DOHH2 (cell line): ENCODE measurements around the gene SLC49A3.

ENCODE experiments used
- H3F3A ChIP-seq: fragments of 200-600 bp; sonication (generic), shearing (Covaris generic); 2 replicates; pipeline ENCODE4 v1.6.0; 2016; ENCODE audit warnings: antibody characterized with exemption, mild to moderate bottlenecking; ENCODE audit not compliant: control insufficient read depth, insufficient read depth
- H3K27ac ChIP-seq: fragments of 200-600 bp; sonication (generic); 2 replicates; pipeline ENCODE4 v1.5.1; 2014; ENCODE audit warnings: low read depth, mild to moderate bottlenecking, low read length, moderate library complexity
- H3K27me3 ChIP-seq: fragments of 200-600 bp; sonication (generic); 2 replicates; pipeline ENCODE4 v1.6.1; 2014; ENCODE audit warnings: mild to moderate bottlenecking, low read length, mixed read lengths; ENCODE audit not compliant: control insufficient read depth
- H3K36me3 ChIP-seq: fragments of 200-600 bp; sonication (generic); 2 replicates; pipeline ENCODE4 v1.6.1; 2014; ENCODE audit warnings: mild to moderate bottlenecking, low read length, moderate library complexity, mixed read lengths; ENCODE audit not compliant: control insufficient read depth
- H3K4me1 ChIP-seq: fragments of 200-600 bp; sonication (generic); 2 replicates; pipeline ENCODE4 v1.6.1; 2014; ENCODE audit warnings: mild to moderate bottlenecking, low read length, mixed read lengths; ENCODE audit not compliant: control insufficient read depth
- H3K4me2 ChIP-seq: fragments of 200-600 bp; sonication (generic); 2 replicates; pipeline ENCODE4 v1.6.0; 2014; ENCODE audit warnings: mild to moderate bottlenecking, low read length, moderate library complexity
- H3K4me3 ChIP-seq: fragments of 200-600 bp; sonication (generic); 2 replicates; pipeline ENCODE4 v1.5.1; 2014; ENCODE audit warnings: mild to moderate bottlenecking, low read length, mixed read lengths
- H3K79me2 ChIP-seq: fragments of 200-600 bp; sonication (generic); 2 replicates; pipeline ENCODE4 v1.6.1; 2014; ENCODE audit warnings: mild to moderate bottlenecking, low read length, mixed read lengths; ENCODE audit not compliant: control insufficient read depth
- H3K9me2 ChIP-seq: fragments of 200-600 bp; sonication (generic); replicated peaks from 2 replicates; pipeline ENCODE4 v1.6.1; 2014; ENCODE audit warnings: mild to moderate bottlenecking, low read length, mixed read lengths; ENCODE audit not compliant: control insufficient read depth
- H3K9me3 ChIP-seq: fragments of 200-600 bp; sonication (generic); 2 replicates; pipeline ENCODE4 v1.6.1; 2014; ENCODE audit warnings: antibody characterized with exemption, low read length, mixed read lengths; ENCODE audit not compliant: control insufficient read depth, insufficient read depth
- H4K20me1 ChIP-seq: fragments of 200-600 bp; sonication (generic); 2 replicates; pipeline ENCODE4 v1.6.0; 2014; ENCODE audit warnings: low read depth, mild to moderate bottlenecking, antibody characterized with exemption, low read length, moderate library complexity; ENCODE audit not compliant: control insufficient read depth, insufficient read depth
- CTCF ChIP-seq: fragments of 200-600 bp; sonication (generic); IDR thresholded peaks from one replicate; pipeline ENCODE4 v1.5.1; 2014; ENCODE audit warnings: antibody characterized with exemption, mild to moderate bottlenecking, low read depth, low read length; ENCODE audit not compliant: poor library complexity, severe bottlenecking
- EZH2phosphoT487 ChIP-seq: fragments of 200-600 bp; sonication (generic); IDR thresholded peaks from 2 replicates; pipeline ENCODE4 v1.6.1; 2017; ENCODE audit warnings: borderline replicate concordance, mild to moderate bottlenecking, antibody characterized with exemption, low read length, moderate library complexity, mixed read lengths

The SLC49A3 gene

GRCh38 chr4:663438-664428 lies 25.2 kb downstream of the SLC49A3 start:
- H3K4me3 ChIP-seq, result peak overlapping the region; percentile 90

GRCh38 chr4:663046-663437 lies 25.9 kb downstream of the SLC49A3 start:
- H3K36me3 ChIP-seq, result no peaks in the 10 kb centered on the region
- H3K9me2 ChIP-seq, result no peaks in the 10 kb centered on the region
- TF ChIP-seq EZH2phosphoT487 (no peak), CTCF (no peak)
- peaks cover 9% of the 10 kb centered on the region; the same call in 1 of the 2 replicates for H3K9me3 ChIP-seq
- peak overlapping the region; percentile 91 for H3K4me2 ChIP-seq
- peaks cover 17% of the 10 kb centered on the region for H3K4me1 ChIP-seq
- H3K79me2 ChIP-seq, result no peaks in the 10 kb centered on the region
- peak overlapping the region; percentile 90 for H3K4me3 ChIP-seq
- H3K27me3 ChIP-seq, result no peaks in the 10 kb centered on the region
- H3F3A ChIP-seq, result no peaks in the 10 kb centered on the region
- H3K27ac ChIP-seq, result no peak overlapping the region
- no peaks in the 10 kb centered on the region for H4K20me1 ChIP-seq

More at GRCh38 chr4:663438-664428, 25.2 kb downstream of the SLC49A3 start:
- no peaks in the 10 kb centered on the region for H3K36me3 ChIP-seq
- H3K4me1 ChIP-seq, result peaks cover 17% of the 10 kb centered on the region
- H3K4me2 ChIP-seq, result peak overlapping the region; percentile 91
- no peaks in the 10 kb centered on the region for H4K20me1 ChIP-seq
- no peaks in the 10 kb centered on the region for H3F3A ChIP-seq
- peaks cover 7% of the 10 kb centered on the region; the same call in 1 of the 2 replicates for H3K9me3 ChIP-seq
- H3K9me2 ChIP-seq, result no peaks in the 10 kb centered on the region
- H3K27me3 ChIP-seq, result no peaks in the 10 kb centered on the region
- H3K79me2 ChIP-seq, result no peaks in the 10 kb centered on the region
- peak overlapping the region; percentile 40 for H3K27ac ChIP-seq
- TF ChIP-seq EZH2phosphoT487 (no peak), CTCF (peak; percentile 34)

GRCh38 chr4:661881-662761 lies 26.8 kb downstream of the SLC49A3 start:
- Histone ChIP-seq H3F3A (no peaks in the 10 kb centered on the region), H3K27me3 (no peaks in the 10 kb centered on the region)
- TF ChIP-seq CTCF, result no peak
- TF ChIP-seq EZH2phosphoT487, result no peak

More at GRCh38 chr4:661881-662761, 26.8 kb downstream of the SLC49A3 start:
- H3K4me1 ChIP-seq, result peaks cover 17% of the 10 kb centered on the region
- no peak overlapping the region for H3K4me2 ChIP-seq
- no peaks in the 10 kb centered on the region for H3K9me2 ChIP-seq
- no peak overlapping the region for H3K4me3 ChIP-seq
- no peaks in the 10 kb centered on the region for H3K79me2 ChIP-seq
- H4K20me1 ChIP-seq, result no peaks in the 10 kb centered on the region
- no peaks in the 10 kb centered on the region for H3K36me3 ChIP-seq
- peaks cover 11% of the 10 kb centered on the region; the same call in 1 of the 2 replicates for H3K9me3 ChIP-seq
- H3K27ac ChIP-seq, result no peak overlapping the region
